IPS-11a (cell line): ENCODE results near the gene CRAT.

Experiments
- H3K4me3 ChIP-seq: one replicate; pipeline ENCODE4 v1.5.1; 2013; ENCODE audit warnings: low read depth, low read length, control low read depth

The CRAT gene

DNA sequence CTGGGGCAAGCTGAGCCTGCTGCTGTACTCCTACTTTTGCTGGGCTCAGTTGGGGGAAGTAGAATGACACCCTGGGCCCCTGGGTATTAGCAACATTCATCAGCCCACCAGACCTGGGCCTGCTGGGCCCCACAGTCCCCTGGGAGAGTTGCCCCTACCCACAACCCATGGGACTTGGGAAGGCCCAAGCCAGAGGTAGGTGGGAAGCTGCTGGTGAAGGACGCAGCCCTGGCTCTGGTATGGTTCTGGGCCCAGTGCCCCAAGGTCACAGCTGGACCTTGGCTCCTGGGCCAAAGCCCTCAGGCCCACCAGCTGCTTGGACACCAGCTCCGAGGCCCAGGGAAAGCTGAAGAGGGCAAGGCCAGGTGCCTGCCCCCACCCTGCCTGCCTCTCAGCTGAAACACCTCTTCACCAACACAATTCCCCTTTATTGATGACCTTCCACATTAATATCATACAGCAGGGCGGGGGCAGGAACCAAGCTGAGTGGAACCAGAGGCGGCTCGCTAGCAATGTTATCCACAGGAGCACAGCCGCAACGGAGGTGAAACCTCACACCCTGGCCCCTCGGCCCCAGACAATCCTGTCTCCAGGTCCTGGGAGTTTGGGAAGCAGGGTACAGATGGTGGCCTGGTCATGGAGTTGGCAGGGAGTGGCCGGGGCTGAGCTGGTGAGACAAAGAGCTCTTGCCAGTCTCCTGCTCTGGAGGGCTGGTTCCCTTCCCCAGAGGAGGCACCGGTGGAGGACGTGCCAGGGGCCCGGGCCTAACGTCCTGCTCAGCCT lies 16.0 kb downstream of the CRAT start:
- no peak overlapping the region for H3K4me3 ChIP-seq

DNA sequence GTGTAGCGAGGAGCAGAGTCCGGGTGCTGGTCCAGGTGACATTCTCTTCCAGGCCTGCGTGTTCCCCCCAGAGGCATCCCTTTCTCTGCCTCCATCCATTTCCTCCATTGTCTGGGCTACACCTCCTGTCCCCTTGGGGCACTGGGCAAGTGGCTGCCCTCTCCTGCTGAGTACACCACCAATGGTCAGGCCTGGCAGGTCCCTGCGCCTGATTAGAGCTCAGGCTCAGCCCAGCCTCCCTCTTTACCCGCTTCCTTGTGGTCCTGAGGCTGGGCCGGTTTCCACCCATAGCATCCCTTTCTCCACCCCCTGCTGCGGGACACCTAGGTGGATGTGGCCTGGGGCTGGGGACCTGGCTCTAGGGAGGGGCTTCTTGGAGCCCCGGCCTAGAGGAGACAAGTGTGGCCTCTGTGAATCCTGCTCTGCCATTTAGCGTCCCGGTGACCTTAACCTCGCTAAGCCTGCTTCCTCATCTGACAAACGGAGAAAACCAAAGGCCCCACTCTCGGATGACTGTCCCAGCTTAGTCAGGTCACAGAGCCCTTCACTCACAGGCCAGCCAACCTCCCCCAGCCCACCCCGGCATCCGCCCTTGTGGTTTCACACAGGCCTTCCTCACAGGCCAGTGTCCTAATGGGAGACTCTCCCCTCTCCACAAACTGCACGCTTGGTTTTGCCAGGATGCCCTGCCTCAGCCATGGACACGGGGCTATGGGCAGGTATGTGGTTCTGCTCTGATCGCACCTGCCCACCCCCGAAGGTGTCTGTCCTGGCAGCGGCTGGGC lies 16.8 kb downstream of the CRAT start:
- H3K4me3 ChIP-seq = no peak overlapping the region

DNA sequence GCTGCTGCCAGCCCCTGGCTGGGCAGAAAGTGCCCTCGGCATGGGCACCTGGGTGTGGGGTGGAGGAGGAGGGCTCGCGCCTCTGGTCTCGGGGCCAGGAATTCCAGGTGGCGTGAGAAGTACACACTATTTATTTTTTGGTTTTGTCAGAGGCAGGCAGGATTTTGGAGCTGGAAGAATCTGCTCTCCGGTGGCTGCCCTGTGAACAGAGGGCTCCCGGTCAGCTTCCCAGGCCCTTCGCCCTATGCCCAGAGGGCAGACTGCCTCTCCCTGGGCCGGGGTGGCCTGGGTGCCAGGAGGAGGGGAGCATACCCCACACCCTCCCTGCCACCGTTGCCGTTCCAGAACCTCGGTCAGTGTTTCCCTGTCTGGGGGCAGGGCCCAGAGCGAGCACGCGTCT lies 21.3 kb downstream of the CRAT start:
- no peak overlapping the region for H3K4me3 ChIP-seq

GRCh38 chr9:129084087-129084486 lies 26.5 kb downstream of the CRAT start:
- H3K4me3 ChIP-seq = no peak overlapping the region

GRCh38 chr9:129081388-129081904 lies 29.1 kb downstream of the CRAT start:
- peak overlapping the region; percentile 81 for H3K4me3 ChIP-seq

GRCh38 chr9:129080601-129081387 lies 29.8 kb downstream of the CRAT start, which contains the start of gene DOLPP1:
DOLPP1 (plus strand) TSS chr9:129081111; CDS start chr9:129081132, 21 bp downstream.
- peak within 1 kb of the TSS; percentile 81 for H3K4me3 ChIP-seq

DNA sequence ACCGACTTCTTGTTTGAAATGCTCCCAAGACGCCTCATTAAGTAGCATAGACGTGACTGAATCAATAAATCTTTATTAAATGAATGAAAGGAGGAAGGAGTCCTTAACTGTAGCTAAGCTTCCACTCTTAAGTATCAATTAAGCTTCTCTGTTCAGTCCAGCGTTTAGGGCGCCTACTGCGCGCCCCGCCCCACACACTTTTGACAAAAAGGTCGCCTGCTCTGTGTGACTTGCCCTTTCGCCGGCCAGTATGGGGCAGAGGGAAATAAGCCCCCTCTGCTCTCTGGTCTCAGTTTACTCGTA lies 30.3 kb downstream of the CRAT start:
- H3K4me3 ChIP-seq = peak overlapping the region; percentile 59

DNA sequence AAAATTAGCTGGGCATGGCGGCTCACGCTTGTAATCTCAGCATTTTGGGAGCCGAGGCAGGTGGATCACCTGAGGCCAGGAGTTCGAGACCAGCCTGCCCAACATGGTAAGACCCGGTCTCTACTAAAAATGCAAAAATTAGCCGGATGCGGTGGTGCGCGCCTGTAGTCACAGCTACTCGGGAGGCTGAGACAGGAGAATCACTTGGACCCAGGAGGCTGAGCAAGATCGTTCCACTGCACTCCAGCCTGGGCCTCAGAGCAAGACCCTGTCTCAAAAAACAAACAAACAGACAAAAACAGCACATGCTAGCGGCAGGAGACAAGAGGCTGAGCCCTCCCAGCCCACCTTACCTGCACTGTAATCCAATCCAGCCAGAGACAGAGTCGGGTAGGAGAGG lies 30.8 kb downstream of the CRAT start:
- H3K4me3 ChIP-seq = peak overlapping the region; percentile 59

- no peak overlapping the region for H3K4me3 ChIP-seq
Measured at GRCh38 chr9:129078691-129079503, 31.7 kb downstream of the CRAT start.

- no peak overlapping the region for H3K4me3 ChIP-seq
Measured at GRCh38 chr9:129077236-129077635, 33.4 kb downstream of the CRAT start.

DNA sequence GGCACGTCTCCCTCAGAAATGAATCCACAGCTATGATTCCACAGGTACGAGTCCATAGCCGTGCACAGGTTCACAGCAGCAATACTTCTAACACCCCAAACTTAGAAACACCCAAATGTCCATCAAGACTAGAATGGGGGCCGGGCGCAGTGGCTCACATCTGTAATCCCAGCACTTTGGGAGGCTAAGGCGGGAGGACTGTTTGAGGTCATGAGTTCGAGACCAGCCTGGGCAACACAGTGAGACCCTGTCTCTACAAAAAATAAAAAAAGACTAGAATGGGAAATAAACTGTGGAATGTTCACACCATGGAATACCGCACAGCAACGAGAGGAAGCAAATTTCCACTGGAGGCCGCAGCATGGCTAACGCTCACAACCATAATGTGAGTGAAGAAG lies 34.0 kb downstream of the CRAT start:
- H3K4me3 ChIP-seq = no peak overlapping the region

DNA sequence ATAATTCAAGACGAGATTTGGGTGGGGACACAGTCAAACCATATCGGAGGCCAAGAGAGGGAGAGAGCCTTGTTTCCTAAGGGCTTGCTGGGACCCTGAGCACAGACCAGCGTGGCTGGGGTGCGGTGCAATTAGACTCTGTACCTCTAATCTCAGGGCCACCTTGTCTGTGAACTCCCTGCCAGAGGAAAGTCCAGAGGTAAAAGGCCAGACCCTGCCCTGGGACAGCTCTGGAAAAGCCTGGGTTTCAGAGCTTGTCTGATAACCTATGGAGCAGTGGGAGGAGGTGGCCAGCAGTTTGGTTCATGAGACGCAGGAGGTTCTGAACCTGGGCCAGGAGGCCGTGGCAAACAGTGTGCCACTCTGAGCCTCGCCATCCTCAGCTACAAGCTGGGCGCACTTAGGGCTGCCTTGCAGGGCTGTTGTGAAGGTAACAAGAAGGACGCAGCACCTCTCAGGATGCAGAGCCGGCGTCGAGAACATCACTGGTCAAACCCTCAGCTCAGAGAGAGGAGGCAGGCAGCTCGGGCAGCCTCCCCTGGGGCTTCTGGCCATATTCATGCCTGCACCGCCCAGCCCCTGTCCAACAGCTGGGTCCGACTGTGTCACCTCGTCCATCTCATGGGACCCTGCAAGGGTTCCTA lies 34.5 kb downstream of the CRAT start:
- H3K4me3 ChIP-seq = no peak overlapping the region

- no peak overlapping the region for H3K4me3 ChIP-seq
Measured at GRCh38 chr9:129074106-129074505, 36.5 kb downstream of the CRAT start.

- H3K4me3 ChIP-seq = no peak overlapping the region
Measured at GRCh38 chr9:129073404-129073803, 37.2 kb downstream of the CRAT start.

DNA sequence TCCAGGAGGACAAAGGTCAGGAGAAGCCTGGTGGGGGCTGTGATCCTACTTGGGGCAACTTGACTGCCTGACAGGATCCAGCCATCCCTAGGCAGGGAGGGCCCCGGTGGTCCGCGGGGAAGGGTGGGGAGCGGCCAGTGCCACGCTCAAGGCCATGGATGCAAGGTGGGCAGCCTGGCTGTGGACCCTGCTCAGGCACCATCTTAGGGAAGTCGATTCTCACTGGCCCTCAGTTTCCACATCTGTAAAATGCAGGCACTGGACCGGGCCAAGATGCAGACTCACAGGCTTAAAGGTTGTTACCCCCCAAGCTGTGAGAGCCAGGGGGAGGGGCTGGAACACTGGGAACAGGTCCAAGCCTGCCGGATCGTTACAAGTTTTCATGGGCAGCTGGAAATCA lies 38.4 kb downstream of the CRAT start:
- no peak overlapping the region for H3K4me3 ChIP-seq

DNA sequence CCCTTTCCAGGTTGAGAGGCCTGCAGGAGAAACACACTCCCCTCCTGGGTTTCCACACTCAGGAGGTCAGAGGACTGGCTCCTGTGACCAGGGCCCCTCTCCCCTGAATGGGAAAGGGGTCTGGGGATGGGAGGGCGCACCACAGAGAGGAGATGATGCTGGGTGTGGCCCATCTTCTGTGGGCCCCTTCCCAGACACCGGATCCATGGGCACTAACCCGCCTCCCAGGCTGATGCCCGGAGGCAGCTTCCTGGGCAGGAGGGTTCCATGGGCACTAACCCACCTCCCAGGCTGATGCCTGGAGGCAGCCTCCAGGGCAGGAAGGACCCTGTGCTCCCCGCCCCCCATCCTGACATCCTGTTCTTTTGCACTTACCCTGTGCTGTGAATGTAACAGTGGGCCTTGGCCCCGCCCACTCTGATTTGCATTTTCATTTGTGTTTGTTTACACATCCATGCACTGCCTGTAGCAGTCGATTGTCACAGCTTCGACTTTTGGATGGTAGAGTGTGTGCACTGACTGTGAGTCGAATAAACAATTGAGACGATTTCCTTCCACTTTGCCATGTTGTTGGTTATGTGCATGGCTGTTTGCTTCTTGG lies 39.0 kb downstream of the CRAT start:
- no peak overlapping the region for H3K4me3 ChIP-seq

DNA sequence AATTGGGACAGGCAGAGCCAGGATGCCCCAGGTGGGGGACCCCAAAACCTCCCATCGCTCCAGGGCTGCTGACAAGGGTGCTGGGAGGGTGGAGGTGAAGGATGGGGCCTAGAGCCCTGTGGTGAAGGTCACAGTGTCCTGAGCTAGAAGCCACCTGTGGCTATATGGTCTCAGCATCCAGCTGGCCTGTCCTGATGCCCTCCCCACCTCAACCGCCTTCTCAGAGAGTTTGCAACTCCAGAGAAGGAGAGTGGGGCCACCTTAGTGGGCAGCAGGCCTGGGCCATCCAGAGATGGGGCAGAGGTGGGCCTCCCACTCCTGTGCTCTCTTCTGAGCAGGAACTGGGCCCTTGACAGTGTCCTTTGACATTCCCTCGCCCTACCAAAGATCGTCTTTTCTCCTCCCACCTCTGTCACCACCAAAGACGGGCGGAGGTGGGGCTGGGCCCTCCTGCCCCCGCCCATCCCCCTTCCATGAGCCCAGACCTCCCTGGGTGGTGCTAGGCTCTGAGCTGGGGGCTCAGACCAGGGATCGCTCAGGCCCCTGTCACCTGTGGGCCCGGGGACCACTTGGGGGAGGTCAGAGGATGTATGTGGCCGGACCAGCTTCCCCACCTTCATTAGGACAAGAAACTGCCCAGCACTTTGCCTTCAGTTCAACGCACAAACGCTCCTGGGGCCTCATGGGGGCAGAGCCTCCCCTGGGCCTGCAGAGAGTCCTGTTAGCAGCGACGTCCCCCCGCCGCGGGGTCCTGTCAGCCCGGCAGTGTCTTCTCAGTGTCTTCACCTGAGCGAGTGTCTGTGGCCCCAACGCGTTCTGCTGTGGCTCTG lies 39.7 kb downstream of the CRAT start:
- no peak overlapping the region for H3K4me3 ChIP-seq

GRCh38 chr9:129069862-129070641 lies 40.5 kb downstream of the CRAT start:
- no peak overlapping the region for H3K4me3 ChIP-seq
